Measurements from ENCODE around the gene PTPN7.

GRCh38 chr1:202197653-202198365 is 37.4 kb upstream of the PTPN7 start:
- TF ChIP-seq CTCF (IDR thresholded peaks at IDR 0.05; ENCODE audit: low read depth, low read length): no peak
- no peak for TF ChIP-seq EZH2phosphoT487 (IDR thresholded peaks at IDR 0.05; ENCODE audit: low read depth)

Data from OCI-LY3 (cell line).